HG03457 (cell line): ENCODE measurements around the gene SETD9.
A peak's percentile ranks its signal among the peaks of the same experiment; 100 is the strongest.

ENCODE experiments used
- ATAC-seq: cut with Tn5 transposase; IDR thresholded peaks from one replicate; pipeline ENCODE4 v1.9.1; 2021; ENCODE audit warnings: moderate number of reproducible peaks; ENCODE audit not compliant: unreplicated experiment

SETD9 gene

GRCh38 chr5:56934325-56934724 lies 24.9 kb downstream of the SETD9 start:
- ATAC-seq, result no peak

GRCh38 chr5:56938858-56939257 lies 29.5 kb downstream of the SETD9 start:
- no peak for ATAC-seq

- no peak for ATAC-seq
These were observed 32.6 kb downstream of the SETD9 start for GRCh38 chr5:56941981-56942380.

GRCh38 chr5:56947052-56947451 lies 37.7 kb downstream of the SETD9 start:
- no peak for ATAC-seq

GRCh38 chr5:56950626-56951125 lies 41.3 kb downstream of the SETD9 start:
- peak; percentile 44 for ATAC-seq

GRCh38 chr5:56951126-56951945 lies 41.9 kb downstream of the SETD9 start:
- ATAC-seq, result peak; percentile 23

GRCh38 chr5:56951946-56952691 lies 42.7 kb downstream of the SETD9 start, which contains the start of gene MIER3:
Gene MIER3, minus strand, starts transcription at chr5:56952123. Its CDS starts 21 bp downstream, at chr5:56952102.
- peak; percentile 87 for ATAC-seq

GRCh38 chr5:56954262-56954661 lies 44.9 kb downstream of the SETD9 start:
- no peak for ATAC-seq

- ATAC-seq, result no peak
These were observed 49.2 kb downstream of the SETD9 start for GRCh38 chr5:56958595-56958994.

GRCh38 chr5:56959326-56959725 lies 49.9 kb downstream of the SETD9 start:
- ATAC-seq, result no peak

- ATAC-seq, result no peak
These were observed 52.4 kb downstream of the SETD9 start for GRCh38 chr5:56961746-56962145.

- no peak for ATAC-seq
These were observed 52.9 kb downstream of the SETD9 start for GRCh38 chr5:56962286-56962685.

- no peak for ATAC-seq
These were observed 53.9 kb downstream of the SETD9 start for GRCh38 chr5:56963246-56963645.

GRCh38 chr5:56964173-56964572 lies 54.8 kb downstream of the SETD9 start:
- ATAC-seq, result no peak
